ENCODE results near the gene DQX1.

DQX1 gene

GRCh38 chr2:74481431-74481830 is 44.6 kb downstream of the DQX1 start:
- H3K27ac Mint-ChIP-seq, result no peak overlapping the region
- H3K9me3 Mint-ChIP-seq, result no peaks in the 10 kb centered on the region
- H3K36me3 Mint-ChIP-seq (ENCODE audit: low read depth), result peaks cover 31% of the 10 kb centered on the region

GRCh38 chr2:74474899-74475298 is 51.1 kb downstream of the DQX1 start:
- H3K4me3 Mint-ChIP-seq, result no peak overlapping the region
- H3K4me1 Mint-ChIP-seq, result peaks cover 34% of the 10 kb centered on the region
- H3K27ac Mint-ChIP-seq, result peak overlapping the region; percentile 40
- TF ChIP-seq, protein P1, sequence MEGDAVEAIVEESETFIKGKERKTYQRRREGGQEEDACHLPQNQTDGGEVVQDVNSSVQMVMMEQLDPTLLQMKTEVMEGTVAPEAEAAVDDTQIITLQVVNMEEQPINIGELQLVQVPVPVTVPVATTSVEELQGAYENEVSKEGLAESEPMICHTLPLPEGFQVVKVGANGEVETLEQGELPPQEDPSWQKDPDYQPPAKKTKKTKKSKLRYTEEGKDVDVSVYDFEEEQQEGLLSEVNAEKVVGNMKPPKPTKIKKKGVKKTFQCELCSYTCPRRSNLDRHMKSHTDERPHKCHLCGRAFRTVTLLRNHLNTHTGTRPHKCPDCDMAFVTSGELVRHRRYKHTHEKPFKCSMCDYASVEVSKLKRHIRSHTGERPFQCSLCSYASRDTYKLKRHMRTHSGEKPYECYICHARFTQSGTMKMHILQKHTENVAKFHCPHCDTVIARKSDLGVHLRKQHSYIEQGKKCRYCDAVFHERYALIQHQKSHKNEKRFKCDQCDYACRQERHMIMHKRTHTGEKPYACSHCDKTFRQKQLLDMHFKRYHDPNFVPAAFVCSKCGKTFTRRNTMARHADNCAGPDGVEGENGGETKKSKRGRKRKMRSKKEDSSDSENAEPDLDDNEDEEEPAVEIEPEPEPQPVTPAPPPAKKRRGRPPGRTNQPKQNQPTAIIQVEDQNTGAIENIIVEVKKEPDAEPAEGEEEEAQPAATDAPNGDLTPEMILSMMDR (IDR thresholded peaks at IDR 0.05), result no peak
- peaks cover 5% of the 10 kb centered on the region for H3K27me3 Mint-ChIP-seq (ENCODE audit: low read depth, poor library complexity)
- peak; percentile 38 for DNase-seq
- peaks cover 37% of the 10 kb centered on the region for H3K36me3 Mint-ChIP-seq (ENCODE audit: low read depth)
- no peaks in the 10 kb centered on the region for H3K9me3 Mint-ChIP-seq

More at GRCh38 chr2:74481431-74481830, 44.6 kb downstream of the DQX1 start:
- peak overlapping the region; percentile 94 for H3K4me3 Mint-ChIP-seq
- H3K4me1 Mint-ChIP-seq, result peaks cover 34% of the 10 kb centered on the region
- TF ChIP-seq, protein P1 (IDR thresholded peaks at IDR 0.05), result no peak
- peaks cover 5% of the 10 kb centered on the region for H3K27me3 Mint-ChIP-seq (ENCODE audit: low read depth, poor library complexity)
- no peak for DNase-seq

- no peaks in the 10 kb centered on the region for H3K9me3 Mint-ChIP-seq
- TF ChIP-seq, protein P1 (IDR thresholded peaks at IDR 0.05), result no peak
- H3K27ac Mint-ChIP-seq, result no peak overlapping the region
- DNase-seq, result no peak
- peaks cover 35% of the 10 kb centered on the region for H3K4me1 Mint-ChIP-seq
- H3K4me3 Mint-ChIP-seq, result peak overlapping the region; percentile 42
- H3K27me3 Mint-ChIP-seq (ENCODE audit: low read depth, poor library complexity), result peaks cover 7% of the 10 kb centered on the region
- peaks cover 38% of the 10 kb centered on the region for H3K36me3 Mint-ChIP-seq (ENCODE audit: low read depth)
Measured at GRCh38 chr2:74474481-74474880, 51.5 kb downstream of the DQX1 start.

- TF ChIP-seq, protein P1 (IDR thresholded peaks at IDR 0.05), result no peak
Measured at GRCh38 chr2:74472945-74473258, 53.1 kb downstream of the DQX1 start.

DNA sequence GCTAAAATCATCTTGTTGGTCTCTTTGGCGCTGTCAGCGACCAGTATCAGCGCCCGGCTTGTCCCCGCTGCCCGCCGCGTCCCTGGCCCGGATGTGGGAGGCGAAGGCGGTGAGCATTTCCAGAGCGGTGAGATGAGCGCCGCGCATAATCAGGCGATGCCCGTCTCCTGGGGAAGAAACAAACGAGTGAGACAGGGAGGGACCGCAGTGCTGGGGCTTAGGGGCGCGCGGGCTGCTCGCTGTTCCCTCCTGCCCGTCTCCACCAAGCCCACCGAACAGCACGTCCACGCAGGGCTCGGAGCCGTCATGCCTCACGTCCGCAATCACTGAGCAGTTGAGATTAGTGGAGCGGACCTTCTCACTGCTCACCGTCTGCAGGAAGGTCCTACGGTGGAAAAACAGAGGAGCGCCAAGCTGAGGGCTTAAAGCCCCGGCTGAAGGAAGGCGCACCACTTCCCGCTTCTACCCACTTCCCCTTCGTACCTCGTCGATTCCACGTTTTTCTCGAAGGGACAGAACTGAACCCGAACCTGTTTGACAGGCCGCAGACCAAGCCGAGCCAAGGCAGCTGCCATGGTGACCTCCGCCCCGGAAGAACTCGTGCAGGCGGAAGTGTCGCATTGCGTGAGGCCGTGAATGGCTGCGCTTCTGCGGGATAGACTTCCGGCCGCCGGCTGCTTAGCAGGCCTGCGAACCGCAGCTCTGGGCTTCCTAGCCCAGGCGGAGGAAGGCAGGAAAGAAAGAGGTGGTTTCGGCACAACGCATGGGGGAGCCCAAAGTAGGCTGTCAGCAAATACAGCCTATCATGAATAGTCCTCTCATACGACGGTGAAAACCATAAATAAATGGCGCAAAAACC is 53.7 kb downstream of the DQX1 start, which contains the start of gene MRPL53:
Gene MRPL53, minus strand, starts transcription at position 595 of the 859 bp plus-strand sequence. Its CDS starts 20 bp downstream, at position 575.
- DNase-seq, result peak; percentile 95
- TF ChIP-seq, protein P1 (IDR thresholded peaks at IDR 0.05), result no peak
- Mint-ChIP-seq H3K27me3 (ENCODE audit: low read depth, poor library complexity) (peaks cover 5% of the 10 kb centered on the region), H3K36me3 (ENCODE audit: low read depth) (peaks cover 29% of the 10 kb centered on the region), H3K4me1 (peaks cover 31% of the 10 kb centered on the region), H3K9me3 (no peaks in the 10 kb centered on the region), H3K27ac (peak within 1 kb of the TSS; percentile 100), H3K4me3 (peak within 1 kb of the TSS; percentile 96)

More at GRCh38 chr2:74472945-74473258, 53.1 kb downstream of the DQX1 start:
- no peak for DNase-seq
- Mint-ChIP-seq H3K36me3 (ENCODE audit: low read depth) (peaks cover 32% of the 10 kb centered on the region), H3K9me3 (no peaks in the 10 kb centered on the region), H3K4me3 (peak overlapping the region; percentile 96), H3K4me1 (peaks cover 31% of the 10 kb centered on the region), H3K27ac (peak overlapping the region; percentile 100), H3K27me3 (ENCODE audit: low read depth, poor library complexity) (peaks cover 7% of the 10 kb centered on the region)
